GM12875 (cell line): ENCODE results near the gene YPEL1.
"Not testable (repeated sequence)": the region's sequence is repeated elsewhere in the genome, so short reads cannot be mapped to it uniquely, and the experiment has no call there.

Experiments
- H3K4me3 ChIP-seq: one replicate; pipeline ENCODE4 v1.5.1; 2011; ENCODE audit warnings: low read depth, low read length, control low read depth
- TF ChIP-seq, protein P1 (sequence below): IDR thresholded peaks from 2 replicates; pipeline ENCODE4 v1.5.1; 2011; ENCODE audit warnings: low read depth, mild to moderate bottlenecking, control low read depth, inconsistent platforms, low read length, moderate library complexity, borderline replicate concordance; ENCODE audit not compliant: insufficient read depth

YPEL1 gene

DNA sequence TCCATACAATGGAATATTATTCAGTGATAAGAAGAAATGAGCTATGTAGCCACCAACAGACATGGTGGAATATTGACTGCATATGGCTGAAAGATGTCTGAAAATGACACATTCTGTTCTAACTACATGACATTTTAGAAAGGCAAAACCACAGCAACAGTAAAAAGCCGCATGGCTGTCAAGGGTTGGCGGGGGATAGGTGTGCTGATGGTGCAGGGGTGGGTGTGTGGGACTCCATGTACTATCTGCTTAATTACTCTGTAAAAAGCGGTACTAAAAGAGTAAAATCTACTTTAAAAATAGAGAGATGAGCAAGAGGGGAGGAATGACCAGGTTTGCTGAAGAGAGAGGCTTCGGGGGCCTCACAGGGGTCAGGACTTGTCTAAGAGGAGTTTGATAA, 16.7 kb upstream of the YPEL1 start:
- H3K4me3 ChIP-seq: no peak overlapping the region
- TF ChIP-seq, protein P1, sequence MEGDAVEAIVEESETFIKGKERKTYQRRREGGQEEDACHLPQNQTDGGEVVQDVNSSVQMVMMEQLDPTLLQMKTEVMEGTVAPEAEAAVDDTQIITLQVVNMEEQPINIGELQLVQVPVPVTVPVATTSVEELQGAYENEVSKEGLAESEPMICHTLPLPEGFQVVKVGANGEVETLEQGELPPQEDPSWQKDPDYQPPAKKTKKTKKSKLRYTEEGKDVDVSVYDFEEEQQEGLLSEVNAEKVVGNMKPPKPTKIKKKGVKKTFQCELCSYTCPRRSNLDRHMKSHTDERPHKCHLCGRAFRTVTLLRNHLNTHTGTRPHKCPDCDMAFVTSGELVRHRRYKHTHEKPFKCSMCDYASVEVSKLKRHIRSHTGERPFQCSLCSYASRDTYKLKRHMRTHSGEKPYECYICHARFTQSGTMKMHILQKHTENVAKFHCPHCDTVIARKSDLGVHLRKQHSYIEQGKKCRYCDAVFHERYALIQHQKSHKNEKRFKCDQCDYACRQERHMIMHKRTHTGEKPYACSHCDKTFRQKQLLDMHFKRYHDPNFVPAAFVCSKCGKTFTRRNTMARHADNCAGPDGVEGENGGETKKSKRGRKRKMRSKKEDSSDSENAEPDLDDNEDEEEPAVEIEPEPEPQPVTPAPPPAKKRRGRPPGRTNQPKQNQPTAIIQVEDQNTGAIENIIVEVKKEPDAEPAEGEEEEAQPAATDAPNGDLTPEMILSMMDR: no peak

DNA sequence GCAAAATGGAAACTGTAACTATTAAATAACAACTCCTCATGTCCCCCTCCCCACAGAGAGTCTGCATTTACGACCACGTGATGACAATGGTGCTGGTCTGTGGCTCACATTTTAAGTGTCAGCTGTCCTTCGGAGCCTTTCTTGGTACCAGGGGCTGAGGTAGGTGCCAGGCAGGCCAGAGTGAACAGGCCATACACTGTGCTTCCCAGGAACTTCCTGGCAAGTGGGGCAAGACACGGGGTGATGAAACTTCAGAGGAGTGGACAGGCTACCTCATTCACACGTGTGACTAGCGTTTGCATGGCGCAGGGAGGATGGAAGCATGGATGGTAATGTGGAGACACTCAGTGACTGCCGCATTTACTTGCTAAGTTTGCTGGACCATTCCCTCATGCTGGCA, 10.4 kb upstream of the YPEL1 start:
- H3K4me3 ChIP-seq: no peak overlapping the region
- TF ChIP-seq, protein P1: no peak

DNA sequence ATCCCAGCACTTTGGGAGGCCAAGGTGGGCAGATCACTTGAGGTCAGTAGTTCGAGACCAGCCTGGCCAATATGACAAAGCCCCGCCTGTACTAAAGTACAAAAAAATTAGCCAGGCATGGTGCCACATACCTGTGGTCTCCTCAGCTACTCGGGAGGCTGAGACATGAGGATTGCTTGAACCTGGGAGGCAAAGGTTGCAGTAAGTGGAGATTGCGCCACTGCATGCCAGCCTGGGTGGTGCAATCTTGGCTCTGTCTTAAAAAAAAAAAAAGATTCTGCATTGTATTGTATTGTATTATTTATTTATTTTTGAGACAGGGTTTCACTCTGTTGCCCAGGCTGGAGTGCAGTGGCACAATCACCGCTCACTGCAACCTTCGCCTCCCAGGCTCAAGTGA, 9.3 kb upstream of the YPEL1 start:
- H3K4me3 ChIP-seq: not testable (repeated sequence)

DNA sequence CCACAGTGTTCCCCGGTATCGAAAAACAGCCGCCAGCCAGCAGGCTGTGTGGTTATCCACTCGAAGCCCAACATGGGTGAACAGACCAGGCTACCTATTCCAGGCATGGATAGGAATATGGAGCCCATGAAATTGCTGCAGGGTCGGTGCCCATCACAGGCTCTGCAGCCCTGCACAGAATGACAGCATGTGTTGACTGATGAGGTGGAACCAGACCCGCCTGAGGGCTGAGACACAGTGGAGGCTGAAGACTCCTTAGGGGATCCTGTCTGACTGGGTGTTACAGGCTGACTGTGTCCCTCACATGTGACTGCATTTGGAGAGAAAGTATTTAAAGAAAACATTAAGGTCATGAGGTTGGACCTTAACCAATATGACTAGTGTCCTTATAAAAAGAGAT, 6.2 kb upstream of the YPEL1 start:
- TF ChIP-seq, protein P1: no peak
- H3K4me3 ChIP-seq: no peak overlapping the region

DNA sequence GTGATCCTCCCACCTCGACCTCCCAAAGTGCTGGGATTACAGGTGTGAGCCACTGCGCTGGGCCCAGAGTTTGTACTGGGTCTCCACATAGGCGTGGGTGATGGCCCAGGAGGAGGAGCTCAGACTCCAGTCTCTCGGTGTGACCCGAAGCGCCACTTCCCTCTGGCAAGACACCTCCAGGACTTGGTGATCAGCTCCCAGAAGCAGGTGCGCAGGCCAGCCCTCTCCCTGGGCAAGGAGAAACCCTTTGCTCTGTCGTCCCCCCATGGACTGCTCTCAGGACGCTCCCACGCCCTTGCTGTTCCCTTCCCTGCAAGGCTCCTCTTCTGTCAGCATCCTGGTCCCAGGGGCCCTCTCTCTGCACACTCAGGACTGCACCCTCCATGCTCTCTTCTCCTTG, 5.5 kb upstream of the YPEL1 start:
- TF ChIP-seq, protein P1: no peak
- no peak overlapping the region for H3K4me3 ChIP-seq

DNA sequence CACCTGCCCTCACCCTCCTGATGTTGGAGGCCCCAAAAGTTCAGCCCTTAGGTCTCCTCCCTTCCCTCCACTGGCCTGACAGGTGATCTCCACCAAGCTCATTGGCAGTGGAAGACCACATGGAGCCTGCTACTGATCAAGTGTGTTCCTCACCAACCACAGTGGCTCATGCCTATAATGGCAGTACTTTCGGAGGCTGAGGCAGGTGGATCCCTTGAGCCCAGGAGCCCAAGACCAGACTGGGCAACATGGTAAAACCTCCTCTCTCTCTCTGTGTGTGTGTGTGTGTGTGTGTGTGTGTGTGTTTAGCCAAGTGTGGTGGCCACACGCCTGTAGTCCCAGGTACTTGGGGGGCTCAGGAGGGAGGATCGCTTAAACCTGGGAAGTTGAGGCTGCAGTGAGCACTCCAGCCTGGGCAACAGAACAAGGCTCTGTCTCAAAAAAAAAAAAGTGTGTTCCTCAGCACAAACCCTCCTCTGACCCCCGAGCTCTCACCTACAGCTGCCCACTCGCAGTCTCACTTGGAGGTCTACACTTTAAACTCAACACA, 4.3 kb upstream of the YPEL1 start:
- TF ChIP-seq, protein P1: no peak
- H3K4me3 ChIP-seq: no peak overlapping the region

DNA sequence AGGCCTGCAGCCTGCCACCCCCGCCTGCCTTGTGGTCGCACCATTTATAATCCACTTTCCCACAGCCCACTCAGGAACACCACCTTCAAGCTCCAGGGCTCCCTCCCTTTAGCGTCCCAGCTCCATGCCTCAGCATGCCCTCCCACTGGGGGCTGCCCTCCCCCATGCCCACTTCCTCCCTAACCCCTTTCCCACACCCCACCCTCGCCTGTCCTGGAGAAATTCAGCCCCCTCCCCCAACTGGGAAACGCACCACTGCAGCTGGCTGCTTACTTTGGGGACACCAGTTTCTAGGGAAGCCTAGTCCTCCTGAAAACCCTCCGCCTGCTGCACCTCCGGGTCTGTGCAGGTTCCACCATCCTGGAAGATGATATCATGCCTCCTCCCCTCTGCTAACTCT, 3.4 kb upstream of the YPEL1 start:
- no peak overlapping the region for H3K4me3 ChIP-seq
- TF ChIP-seq, protein P1: no peak

DNA sequence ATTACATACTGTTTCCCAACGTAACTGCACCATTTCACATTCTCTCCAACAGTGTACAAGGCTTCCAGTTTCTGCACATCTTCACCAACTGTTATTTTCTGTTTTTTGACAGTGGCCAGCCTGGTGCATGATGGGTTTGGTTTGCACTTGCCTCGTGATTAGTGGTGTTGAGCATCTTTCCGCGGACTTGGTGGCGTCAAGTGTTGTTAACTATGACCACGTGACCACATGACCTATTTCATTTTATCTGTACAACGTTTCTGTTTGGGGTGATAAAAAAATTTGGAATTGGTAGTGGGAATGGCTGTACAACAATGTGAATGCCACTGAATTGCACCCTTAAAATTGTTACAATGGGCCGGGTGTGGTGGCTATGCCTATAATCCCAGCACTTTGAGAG, 2.5 kb upstream of the YPEL1 start:
- TF ChIP-seq, protein P1: no peak
- H3K4me3 ChIP-seq: no peak overlapping the region
